Sigmoid colon (tissue), 7 donors: ENCODE data around the gene RNASEH2A. TPM values are rescaled to one million over a fixed set of nuclear protein-coding genes. Genes with fewer than 3 reads are reported as not detected.

ENCODE experiments used
- DNase-seq: peaks from one replicate; pipeline ENCODE4 v3.0.0-alpha.2; 2019
- H3K27ac ChIP-seq, 4 donors: fragments of 200-600 bp; sonication (generic); one replicate each; pipeline ENCODE4 v1.5.1; 2016 to 2019; ENCODE audit warnings: mild to moderate bottlenecking in 1 of 4
- H3K27me3 ChIP-seq, 3 donors: fragments of 200-600 bp; sonication (generic); one replicate each; pipeline ENCODE4 v1.5.1; 2019; ENCODE audit warnings: mild to moderate bottlenecking in 1 of 3
- H3K36me3 ChIP-seq, 4 donors: fragments of 200-600 bp; sonication (generic); one replicate each; pipeline ENCODE4 v1.5.1; 2016 to 2019
- H3K4me1 ChIP-seq, 4 donors: fragments of 200-600 bp; sonication (generic); one replicate each; pipeline ENCODE4 v1.5.1; 2017 to 2019
- H3K4me3 ChIP-seq, 4 donors: fragments of 200-600 bp; sonication (generic); one replicate each; pipeline ENCODE4 v1.5.1; 2017 to 2019; ENCODE audit warnings: mild to moderate bottlenecking in 2 of 4, moderate library complexity in 1 of 4
- H3K9me3 ChIP-seq, 4 donors: fragments of 200-600 bp in 3 of 4; sonication (generic) in 3 of 4; one replicate each; pipeline versions ENCODE4 v1.5.1 to v1.6.1; 2013 to 2019
- CTCF ChIP-seq, 4 experiments: fragments of 450-650 bp in 3 of 4; fragments of 200-600 bp in 1 of 4; IDR thresholded peaks; one replicate each; pipeline ENCODE4 v1.5.1; 2016 to 2019; ENCODE audit warnings: antibody characterized with exemption in 4 of 4, mild to moderate bottlenecking in 3 of 4, moderate library complexity in 2 of 4
- EP300 ChIP-seq, 4 donors: sonication (generic); formaldehyde crosslinking; IDR thresholded peaks; one replicate each; pipeline ENCODE4 v1.6.1; 2017; ENCODE audit warnings: antibody characterized with exemption in 4 of 4
- POLR2A ChIP-seq, 2 donors: fragments of 450-650 bp; IDR thresholded peaks; one replicate each; pipeline ENCODE4 v1.6.1; 2016; ENCODE audit warnings: antibody characterized with exemption in 2 of 2, mild to moderate bottlenecking in 2 of 2, moderate library complexity in 2 of 2
- POLR2AphosphoS5 ChIP-seq, 4 donors: sonication (generic); formaldehyde crosslinking; IDR thresholded peaks; one replicate each; pipeline ENCODE4 v1.6.1; 2017; ENCODE audit warnings: antibody characterized with exemption in 4 of 4
- WGBS, 2 donors: extraction: QIAGEN DNeasy Blood & Tissue Kit; methylation state at CpG; one replicate each; pipeline ENCODE4 v1.1.7; 2013; 5-methylcytosine and 5-hydroxymethylcytosine counted together
- intact Hi-C: fragments of 100-400 bp; cut with DNase I; formaldehyde crosslinking; loops from one replicate; pipeline ENCODE4 v1.15.1; 2023
- polyA plus RNA-seq, 3 donors: library from polyadenylated mRNA; stranded (reverse); fragments of 200-250 nt; gene quantifications; one replicate each; pipeline ENCODE4 v1.2.3, GENCODE V29; 2013
- total RNA-seq, 4 donors: library from RNA; depleted of rRNA; stranded (reverse); fragments of >200 nt; gene quantifications; one replicate each; pipeline ENCODE4 v1.1.0, GENCODE V29; 2016
- donor health status: healthy with polysubstance abuse.
- donor health status: Bipolar disorder and iron deficiency.
- donor health status: healthy.

Gene RNASEH2A
- total and polyA plus RNA-seq, 7 donors: 1.9 to 22.1 (median 3.7) TPM

DNA sequence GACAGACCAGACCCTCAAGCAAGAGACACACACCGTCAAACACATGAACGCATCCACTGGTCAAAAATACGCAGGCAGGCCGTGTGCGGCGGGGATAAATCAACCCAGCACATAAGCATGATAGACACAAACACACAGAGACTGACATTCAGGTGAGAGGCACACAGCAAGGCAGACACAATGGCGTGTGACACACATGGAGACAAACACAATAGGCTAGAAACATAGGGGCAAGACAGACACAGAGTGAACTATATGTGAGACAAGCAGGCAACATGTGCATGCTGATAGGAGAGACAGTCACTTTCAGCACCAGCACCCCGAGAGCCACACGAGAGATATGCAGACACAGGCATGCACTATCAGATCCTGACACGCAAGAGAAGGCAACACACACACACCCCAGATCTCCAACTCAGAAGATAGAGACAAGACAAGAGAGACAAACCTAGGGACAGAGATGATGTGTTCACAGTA is 22.0 kb upstream of the RNASEH2A start:
- intact Hi-C loops: no loop called here
- peaks cover 0 to 67% (median 62%) of the 10 kb centered on the region in 4 donors for H3K4me1 ChIP-seq

DNA sequence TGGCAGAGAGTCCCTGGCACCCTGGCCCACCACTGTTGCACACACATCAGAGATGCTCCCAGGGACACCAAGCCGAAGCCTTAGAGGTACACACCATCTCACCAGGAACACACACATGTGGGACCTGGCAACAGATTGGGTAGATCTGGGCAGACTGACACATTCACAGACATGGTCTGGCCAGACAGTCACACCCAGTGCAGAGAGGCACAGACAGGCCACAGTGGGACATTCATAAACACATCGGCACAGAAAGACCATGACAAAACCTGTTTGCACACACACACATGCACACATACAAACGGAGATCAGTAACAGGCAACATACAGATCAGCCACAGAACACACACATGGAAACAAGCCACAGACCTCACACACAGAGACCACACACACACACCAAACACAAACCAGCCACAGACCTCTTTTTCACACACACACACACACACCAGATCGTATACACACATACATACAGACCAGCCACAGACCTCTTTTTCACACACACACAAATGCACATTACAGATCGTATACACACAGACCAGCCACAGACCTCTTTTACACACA is 21.4 kb upstream of the RNASEH2A start:
- DNase-seq: no peak
- Histone ChIP-seq H3K27me3 (no peaks in the 10 kb centered on the region), H3K27ac (peak overlapping the region; percentile 97 to 100 (median 98)), H3K9me3 (no peaks in the 10 kb centered on the region), H3K36me3 (no peaks in the 10 kb centered on the region), H3K4me3 (peak overlapping the region in 1 of 4 donors; percentile 2), H3K4me1 (peaks cover 0 to 63% (median 61%) of the 10 kb centered on the region in 4 donors)
- TF ChIP-seq CTCF (IDR thresholded peaks at IDR 0.05) (no peak), EP300 (IDR thresholded peaks at IDR 0.05) (no peak), POLR2A (IDR thresholded peaks at IDR 0.05) (no peak), POLR2AphosphoS5 (IDR thresholded peaks at IDR 0.05) (no peak)
- intact Hi-C loops: no loop called here
- 39 to 41% methylated on average over 5 of the region's 5 CpGs for WGBS, 2 donors

More for the DNA sequence above, 22.0 kb upstream of the RNASEH2A start:
- peak overlapping the region; percentile 97 to 100 (median 98) for H3K27ac ChIP-seq
- no peaks in the 10 kb centered on the region for H3K27me3 ChIP-seq
- H3K36me3 ChIP-seq: no peaks in the 10 kb centered on the region
- TF ChIP-seq CTCF (IDR thresholded peaks at IDR 0.05): no peak
- TF ChIP-seq EP300 (IDR thresholded peaks at IDR 0.05): no peak
- no peak for TF ChIP-seq POLR2AphosphoS5 (IDR thresholded peaks at IDR 0.05)
- no peak for TF ChIP-seq POLR2A (IDR thresholded peaks at IDR 0.05)
- 64 to 68% methylated on average over 10 of the region's 10 CpGs for whole genome bisulfite sequencing, 2 donors
- H3K4me3 ChIP-seq: peak overlapping the region in 1 of 4 donors; percentile 2
- no peak for DNase-seq
- no peaks in the 10 kb centered on the region for H3K9me3 ChIP-seq

- Histone ChIP-seq H3K36me3 (no peaks in the 10 kb centered on the region), H3K27ac (peak overlapping the region; percentile 97 to 100 (median 98)), H3K4me3 (peak overlapping the region in 1 of 4 donors; percentile 2), H3K4me1 (peaks cover 0 to 64% (median 62%) of the 10 kb centered on the region in 4 donors), H3K9me3 (no peaks in the 10 kb centered on the region), H3K27me3 (no peaks in the 10 kb centered on the region)
- intact Hi-C loops: no loop called here
- WGBS, 2 donors: 41 to 56% methylated on average over 4 of the region's 4 CpGs
- TF ChIP-seq POLR2AphosphoS5 (IDR thresholded peaks at IDR 0.05) (peak in 1 of 4 donors; percentile 14), POLR2A (IDR thresholded peaks at IDR 0.05) (no peak), CTCF (IDR thresholded peaks at IDR 0.05) (no peak)
- DNase-seq: no peak
Observed at GRCh38 chr19:12785431-12786031, 20.9 kb upstream of the RNASEH2A start.

DNA sequence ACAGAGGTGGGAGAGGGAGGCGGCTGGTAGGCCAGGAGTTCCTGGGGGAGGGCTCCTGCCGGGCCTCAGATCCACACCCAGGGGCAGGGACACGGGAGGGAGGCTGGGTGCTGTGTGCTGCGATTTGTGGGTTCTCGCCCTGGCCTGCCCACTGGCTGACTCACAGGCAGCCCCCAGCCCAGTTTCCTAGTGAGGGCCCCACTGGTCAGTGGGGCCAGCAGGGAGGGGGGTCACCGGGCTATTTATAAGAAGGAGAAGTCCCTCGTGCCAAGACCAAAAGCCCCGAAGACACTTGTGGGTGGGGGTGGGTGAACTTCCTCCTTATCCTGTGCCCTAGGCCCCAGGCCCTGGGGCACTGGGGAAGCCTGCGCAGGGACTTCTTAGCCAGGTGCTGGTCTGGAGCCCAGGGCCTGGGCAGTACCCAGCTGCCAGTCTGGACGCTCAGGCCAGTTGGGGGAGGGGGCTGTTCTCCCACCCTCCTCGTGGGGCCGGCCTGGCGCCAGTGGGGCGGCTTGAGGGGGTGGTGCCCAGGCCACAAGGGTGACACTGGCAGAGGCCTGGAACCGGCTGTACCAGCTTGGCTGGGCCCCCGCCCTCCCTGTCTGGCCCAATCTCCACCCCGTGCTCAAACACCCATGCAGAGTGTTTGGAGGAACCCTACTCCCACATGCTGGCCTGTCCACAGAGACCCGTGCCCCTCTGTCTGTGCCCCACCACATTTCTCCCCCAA is 20.1 kb upstream of the RNASEH2A start:
- intact Hi-C loops: no loop called here
- no peaks in the 10 kb centered on the region for H3K27me3 ChIP-seq
- H3K4me1 ChIP-seq: peaks cover 0 to 70% (median 67%) of the 10 kb centered on the region in 4 donors
- H3K36me3 ChIP-seq: no peaks in the 10 kb centered on the region
- WGBS, 2 donors: 9 to 27% methylated on average over 18 of the region's 18 CpGs
- H3K9me3 ChIP-seq: no peaks in the 10 kb centered on the region
- no peak overlapping the region for H3K4me3 ChIP-seq
- TF ChIP-seq POLR2A (IDR thresholded peaks at IDR 0.05): peak in 1 of 2 donors; percentile 36
- TF ChIP-seq EP300 (IDR thresholded peaks at IDR 0.05): no peak
- TF ChIP-seq POLR2AphosphoS5 (IDR thresholded peaks at IDR 0.05): peak in 2 of 4 donors; percentile 8 to 31
- DNase-seq: peak; percentile 83
- H3K27ac ChIP-seq: peak overlapping the region; percentile 97 to 100 (median 98)

DNA sequence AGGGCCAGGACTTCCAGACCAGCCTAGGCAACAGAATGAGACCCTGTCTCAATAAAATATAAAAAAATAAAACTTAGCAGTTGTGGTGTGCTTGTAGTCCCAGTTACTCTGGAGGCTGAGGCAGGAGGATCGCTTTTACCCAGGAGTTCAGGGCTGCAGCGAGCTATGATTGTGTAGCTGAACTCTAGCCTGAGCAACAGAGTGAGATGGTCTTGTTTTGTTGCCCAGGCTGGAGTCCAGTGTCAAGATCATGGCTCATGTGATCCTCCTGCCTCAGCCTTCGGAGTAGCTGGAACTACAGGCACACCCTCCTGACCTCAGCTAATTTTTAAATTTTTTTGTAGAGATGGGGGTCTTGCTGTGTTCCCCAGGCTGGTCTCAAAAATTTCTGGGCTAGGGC is 19.4 kb upstream of the RNASEH2A start:
- Histone ChIP-seq H3K27me3 (no peaks in the 10 kb centered on the region), H3K9me3 (no peaks in the 10 kb centered on the region), H3K27ac (peak overlapping the region; percentile 97 to 100 (median 98)), H3K4me1 (peaks cover 0 to 67% (median 66%) of the 10 kb centered on the region in 4 donors), H3K4me3 (no peak overlapping the region), H3K36me3 (no peaks in the 10 kb centered on the region)
- no peak for DNase-seq
- no peak for TF ChIP-seq EP300 (IDR thresholded peaks at IDR 0.05)
- no peak for TF ChIP-seq CTCF (IDR thresholded peaks at IDR 0.05)
- TF ChIP-seq POLR2A (IDR thresholded peaks at IDR 0.05): no peak
- no peak for TF ChIP-seq POLR2AphosphoS5 (IDR thresholded peaks at IDR 0.05)
- WGBS, 2 donors: 76 to 80% methylated on average over 3 of the region's 3 CpGs
- intact Hi-C loops: no loop called here
